ENCODE results near the gene SLC9A3.

The SLC9A3 gene

DNA sequence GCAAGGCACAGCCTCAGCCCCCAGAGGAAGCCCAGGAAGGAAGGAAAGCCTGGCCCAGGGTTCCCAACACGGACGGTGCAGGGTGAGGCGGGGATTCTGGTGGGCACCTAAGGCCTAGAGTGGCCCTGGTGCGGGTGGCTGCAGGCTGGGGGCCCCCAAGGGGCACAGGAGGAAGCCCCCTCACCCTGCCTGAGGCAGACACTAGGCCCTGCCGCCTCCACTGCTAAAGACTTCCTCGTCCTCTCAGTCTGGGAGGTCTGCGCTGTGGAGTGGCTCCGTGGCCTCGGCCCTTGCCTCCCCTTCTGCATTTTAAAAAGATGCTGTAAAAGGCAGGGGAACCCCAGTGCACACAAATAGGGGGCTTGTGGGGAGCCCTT lies 3.4 kb downstream of the SLC9A3 start:
- Mint-ChIP-seq H3K4me1 (ENCODE audit: low read depth) (peaks cover 18% of the 10 kb centered on the region), H3K36me3 (ENCODE audit: low read depth) (no peaks in the 10 kb centered on the region), H3K9me3 (peaks cover 11% of the 10 kb centered on the region), H3K27ac (no peak overlapping the region), H3K4me3 (no peak overlapping the region), H3K27me3 (peaks cover 92% of the 10 kb centered on the region)
- intact Hi-C loops (cut with micrococcal nuclease), result no loop called here

DNA sequence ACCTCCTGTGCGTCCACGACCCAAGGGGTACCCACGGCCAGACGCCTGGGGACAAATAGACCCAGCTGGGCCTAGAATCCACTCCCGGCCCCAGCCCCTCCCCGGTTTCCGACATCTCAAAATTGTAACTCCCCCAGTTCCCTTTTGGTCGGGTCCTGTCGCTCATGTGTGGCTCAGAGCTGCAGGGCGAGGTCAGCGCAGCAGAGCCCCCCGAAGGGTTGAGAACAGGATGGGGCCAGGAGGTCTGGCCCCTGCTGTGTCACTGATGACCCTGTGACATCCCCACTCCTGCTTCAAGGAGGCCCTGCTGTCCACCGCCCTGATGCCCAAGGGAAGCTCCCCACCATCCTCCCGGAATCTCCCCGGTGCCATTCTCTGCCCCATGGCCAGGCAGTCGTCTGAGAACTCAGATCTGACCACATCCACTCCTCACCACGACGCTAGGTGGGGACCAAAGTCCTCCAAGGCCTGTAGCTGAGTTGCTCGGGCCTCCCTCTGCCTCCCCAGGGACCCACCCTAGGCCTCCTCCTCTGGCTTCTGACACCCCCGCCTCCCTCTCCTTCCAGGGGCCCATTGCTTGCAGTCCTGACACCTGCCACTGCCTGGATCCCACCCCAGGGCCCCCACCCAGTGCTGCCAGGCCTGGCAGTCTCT lies 3.9 kb downstream of the SLC9A3 start:
- intact Hi-C loops (cut with micrococcal nuclease), result no loop called here
- Mint-ChIP-seq H3K27me3 (peaks cover 90% of the 10 kb centered on the region), H3K4me1 (ENCODE audit: low read depth) (peaks cover 15% of the 10 kb centered on the region), H3K4me3 (no peak overlapping the region), H3K27ac (no peak overlapping the region), H3K36me3 (ENCODE audit: low read depth) (no peaks in the 10 kb centered on the region), H3K9me3 (peaks cover 11% of the 10 kb centered on the region)

DNA sequence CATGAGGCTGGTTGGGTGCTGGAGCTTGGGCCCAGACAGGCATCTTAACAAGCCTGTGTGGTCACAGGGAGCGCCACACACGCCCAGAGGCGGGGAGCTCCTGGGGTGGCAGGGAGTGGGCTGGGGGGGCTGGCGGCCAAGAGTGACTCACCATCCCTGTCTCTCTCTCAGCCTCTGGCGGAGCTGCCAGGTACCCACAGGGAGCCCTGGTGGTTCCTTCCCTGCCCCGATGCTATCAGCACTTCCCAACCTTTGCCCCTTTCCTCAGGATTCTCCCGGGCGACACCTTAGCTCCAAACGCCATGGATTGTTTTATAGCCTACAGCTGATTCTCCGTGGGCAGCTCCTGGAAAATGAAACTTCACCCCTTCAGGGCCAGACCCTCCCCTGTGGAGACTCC lies 5.5 kb downstream of the SLC9A3 start:
- Mint-ChIP-seq H3K9me3 (peaks cover 11% of the 10 kb centered on the region), H3K27ac (no peak overlapping the region), H3K27me3 (peaks cover 96% of the 10 kb centered on the region), H3K4me3 (no peak overlapping the region), H3K4me1 (ENCODE audit: low read depth) (peaks cover 24% of the 10 kb centered on the region), H3K36me3 (ENCODE audit: low read depth) (no peaks in the 10 kb centered on the region)
- intact Hi-C loops (cut with micrococcal nuclease), result no loop called here

GRCh38 chr5:517535-518100 lies 6.6 kb downstream of the SLC9A3 start:
- no peak overlapping the region for H3K4me3 Mint-ChIP-seq
- peaks cover 20% of the 10 kb centered on the region for H3K4me1 Mint-ChIP-seq (ENCODE audit: low read depth)
- H3K36me3 Mint-ChIP-seq (ENCODE audit: low read depth), result no peaks in the 10 kb centered on the region
- H3K27ac Mint-ChIP-seq, result no peak overlapping the region
- H3K9me3 Mint-ChIP-seq, result peaks cover 11% of the 10 kb centered on the region
- intact Hi-C loops (cut with micrococcal nuclease), result no loop called here
- H3K27me3 Mint-ChIP-seq, result peaks cover 98% of the 10 kb centered on the region

- H3K27me3 Mint-ChIP-seq, result peaks cover 94% of the 10 kb centered on the region
- no peak overlapping the region for H3K4me3 Mint-ChIP-seq
- no peaks in the 10 kb centered on the region for H3K36me3 Mint-ChIP-seq (ENCODE audit: low read depth)
- no peak overlapping the region for H3K27ac Mint-ChIP-seq
- peaks cover 11% of the 10 kb centered on the region for H3K9me3 Mint-ChIP-seq
- H3K4me1 Mint-ChIP-seq (ENCODE audit: low read depth), result peaks cover 20% of the 10 kb centered on the region
- intact Hi-C loops (cut with micrococcal nuclease), result no loop called here
Measured at GRCh38 chr5:516980-517379, 7.3 kb downstream of the SLC9A3 start.

GRCh38 chr5:516338-516925 lies 7.8 kb downstream of the SLC9A3 start:
- Mint-ChIP-seq H3K27me3 (peaks cover 94% of the 10 kb centered on the region), H3K9me3 (peaks cover 11% of the 10 kb centered on the region), H3K4me3 (no peak overlapping the region)

DNA sequence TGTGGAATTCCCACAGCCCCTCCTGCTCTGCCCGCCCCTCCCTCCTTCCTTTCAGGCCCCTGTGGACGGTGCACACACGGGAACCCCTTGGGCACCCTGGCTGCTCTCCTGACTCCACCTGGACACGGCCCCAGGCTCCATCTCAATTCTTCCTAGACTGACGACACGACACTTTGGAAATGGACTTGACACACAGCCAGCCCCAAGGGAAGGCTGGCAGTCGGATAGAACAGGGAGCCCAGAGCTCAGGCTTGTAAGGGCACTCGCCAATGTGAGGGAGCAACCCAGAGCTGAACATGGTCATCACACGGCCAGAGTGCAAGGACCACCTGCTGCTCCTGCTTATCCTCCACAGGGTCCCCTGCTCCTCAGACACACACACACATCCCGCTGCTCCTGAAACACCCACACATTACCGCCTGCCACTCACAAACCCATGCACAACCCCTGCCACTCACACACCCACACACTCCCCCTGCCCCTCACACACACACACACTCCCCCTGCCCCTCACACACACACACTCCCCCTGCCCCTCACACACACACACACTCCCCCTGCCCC lies 8.9 kb downstream of the SLC9A3 start:
- H3K4me3 Mint-ChIP-seq, result no peak overlapping the region
- peaks cover 93% of the 10 kb centered on the region for H3K27me3 Mint-ChIP-seq
- no peaks in the 10 kb centered on the region for H3K36me3 Mint-ChIP-seq (ENCODE audit: low read depth)
- peaks cover 20% of the 10 kb centered on the region for H3K4me1 Mint-ChIP-seq (ENCODE audit: low read depth)
- peaks cover 11% of the 10 kb centered on the region for H3K9me3 Mint-ChIP-seq
- H3K27ac Mint-ChIP-seq, result no peak overlapping the region
- intact Hi-C loops (cut with micrococcal nuclease), result no loop called here

More at GRCh38 chr5:516338-516925, 7.8 kb downstream of the SLC9A3 start:
- H3K4me1 Mint-ChIP-seq (ENCODE audit: low read depth), result peaks cover 20% of the 10 kb centered on the region
- H3K27ac Mint-ChIP-seq, result no peak overlapping the region
- intact Hi-C loops (cut with micrococcal nuclease), result no loop called here
- no peaks in the 10 kb centered on the region for H3K36me3 Mint-ChIP-seq (ENCODE audit: low read depth)

- no peak overlapping the region for H3K27ac Mint-ChIP-seq
- H3K36me3 Mint-ChIP-seq (ENCODE audit: low read depth), result no peaks in the 10 kb centered on the region
- H3K4me1 Mint-ChIP-seq (ENCODE audit: low read depth), result peaks cover 20% of the 10 kb centered on the region
- no peak overlapping the region for H3K4me3 Mint-ChIP-seq
- intact Hi-C loops (cut with micrococcal nuclease), result no loop called here
- peaks cover 11% of the 10 kb centered on the region for H3K9me3 Mint-ChIP-seq
- H3K27me3 Mint-ChIP-seq, result peaks cover 93% of the 10 kb centered on the region
Measured at GRCh38 chr5:514673-515072, 9.6 kb downstream of the SLC9A3 start.

GRCh38 chr5:514101-514485 lies 10.2 kb downstream of the SLC9A3 start:
- peaks cover 11% of the 10 kb centered on the region for H3K9me3 Mint-ChIP-seq
- peaks cover 92% of the 10 kb centered on the region for H3K27me3 Mint-ChIP-seq
- peaks cover 20% of the 10 kb centered on the region for H3K4me1 Mint-ChIP-seq (ENCODE audit: low read depth)
- H3K27ac Mint-ChIP-seq, result no peak overlapping the region
- H3K36me3 Mint-ChIP-seq (ENCODE audit: low read depth), result no peaks in the 10 kb centered on the region
- no peak overlapping the region for H3K4me3 Mint-ChIP-seq
- intact Hi-C loops (cut with micrococcal nuclease), result no loop called here

DNA sequence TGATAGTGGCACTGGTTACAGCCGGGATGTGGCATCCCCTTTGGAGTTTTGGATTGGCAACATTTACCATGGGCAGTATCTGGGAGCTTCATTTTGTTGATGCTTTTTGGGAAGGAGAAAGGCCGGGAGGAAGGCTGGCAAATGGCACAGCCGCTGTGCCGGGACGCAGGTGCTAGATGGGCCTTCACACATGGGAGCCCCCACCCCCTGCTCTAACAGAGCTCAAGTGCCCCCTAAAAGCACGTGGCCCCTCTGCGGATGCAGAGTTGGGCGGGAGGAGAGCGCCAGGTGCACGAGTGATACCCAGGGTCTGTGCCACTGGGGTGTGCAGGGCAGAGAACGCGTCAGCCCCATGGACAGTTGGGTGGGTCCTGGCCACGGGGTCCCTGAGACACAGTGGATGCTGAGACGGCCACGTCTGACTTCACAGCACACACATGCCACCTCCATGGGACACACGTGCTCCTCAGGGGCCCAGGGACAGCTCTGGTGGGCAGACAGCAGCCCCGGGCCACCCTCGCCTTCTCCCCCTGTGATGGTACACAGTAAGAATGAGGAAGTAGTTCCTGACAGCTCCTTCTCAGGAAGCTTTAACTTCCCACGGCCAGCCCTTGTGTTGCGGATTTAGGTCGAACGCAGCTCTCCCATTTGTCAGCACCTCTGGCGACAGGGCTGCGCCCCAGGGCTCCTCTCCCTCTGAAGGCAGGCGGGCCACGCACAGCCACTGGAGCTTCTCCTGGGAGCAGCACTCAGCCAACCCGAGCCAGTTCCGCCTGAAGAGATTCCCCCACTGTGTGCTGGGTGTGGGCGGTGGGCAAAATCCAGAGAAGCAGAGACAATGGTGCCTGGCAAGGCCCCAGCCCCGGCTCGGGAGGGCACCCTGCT lies 10.8 kb downstream of the SLC9A3 start:
- Mint-ChIP-seq H3K27me3 (peaks cover 92% of the 10 kb centered on the region), H3K4me1 (ENCODE audit: low read depth) (peaks cover 20% of the 10 kb centered on the region), H3K4me3 (peak overlapping the region; percentile 24), H3K9me3 (peaks cover 11% of the 10 kb centered on the region), H3K36me3 (ENCODE audit: low read depth) (no peaks in the 10 kb centered on the region), H3K27ac (no peak overlapping the region)
- intact Hi-C loops (cut with micrococcal nuclease), result no loop called here

GRCh38 chr5:511476-511875 lies 12.8 kb downstream of the SLC9A3 start:
- Mint-ChIP-seq H3K27ac (no peak overlapping the region), H3K9me3 (peaks cover 7% of the 10 kb centered on the region), H3K36me3 (ENCODE audit: low read depth) (no peaks in the 10 kb centered on the region), H3K4me1 (ENCODE audit: low read depth) (peaks cover 20% of the 10 kb centered on the region), H3K4me3 (no peak overlapping the region), H3K27me3 (peaks cover 84% of the 10 kb centered on the region)
- intact Hi-C loops (cut with micrococcal nuclease), result no loop called here

- intact Hi-C loops (cut with micrococcal nuclease), result no loop called here
- peaks cover 85% of the 10 kb centered on the region for H3K27me3 Mint-ChIP-seq
- H3K4me1 Mint-ChIP-seq (ENCODE audit: low read depth), result peaks cover 20% of the 10 kb centered on the region
- no peak overlapping the region for H3K27ac Mint-ChIP-seq
- peaks cover 7% of the 10 kb centered on the region for H3K9me3 Mint-ChIP-seq
- no peaks in the 10 kb centered on the region for H3K36me3 Mint-ChIP-seq (ENCODE audit: low read depth)
- no peak overlapping the region for H3K4me3 Mint-ChIP-seq
Measured at GRCh38 chr5:510521-510920, 13.7 kb downstream of the SLC9A3 start.

- Mint-ChIP-seq H3K9me3 (peaks cover 7% of the 10 kb centered on the region), H3K27ac (no peak overlapping the region), H3K27me3 (peaks cover 81% of the 10 kb centered on the region), H3K4me3 (no peak overlapping the region), H3K36me3 (ENCODE audit: low read depth) (no peaks in the 10 kb centered on the region), H3K4me1 (ENCODE audit: low read depth) (peaks cover 12% of the 10 kb centered on the region)
- intact Hi-C loops (cut with micrococcal nuclease), result no loop called here
Measured at GRCh38 chr5:509611-510185, 14.6 kb downstream of the SLC9A3 start.

Data from dendritic cell treated with granulocyte-macrophage colony-stimulating factor and Interleukin-4, amounts not matched to agents 40 ng/mL and 50 ng/mL, for 4 days (primary cell).